ENCODE results near the gene SIX1.

The SIX1 gene

GRCh38 chr14:60657456-60658210, 8.4 kb upstream of the SIX1 start:
- no peak overlapping the region for H3K27ac ChIP-seq (ENCODE audit: low read depth, low read length)
- H2BK15ac ChIP-seq (replicated peaks; ENCODE audit: low read depth), result peak overlapping the region; percentile 89

GRCh38 chr14:60656686-60657455, 7.6 kb upstream of the SIX1 start:
- Histone ChIP-seq H2BK120ac (ENCODE audit: low read depth, low read length) (no peak overlapping the region), H3K27me3 (ENCODE audit: insufficient read depth, low read length, poor library complexity) (peaks cover 45% of the 10 kb centered on the region), H4K8ac (ENCODE audit: low read depth, low read length) (no peak overlapping the region), H3K4me1 (ENCODE audit: control insufficient read depth, low read depth, low read length) (peaks cover 8% of the 10 kb centered on the region), H3K27ac (ENCODE audit: low read depth, low read length) (no peak overlapping the region), H3K36me3 (ENCODE audit: control insufficient read depth, insufficient read depth, low read length) (no peaks in the 10 kb centered on the region), H4K5ac (ENCODE audit: low read length) (no peak overlapping the region), H3K56ac (ENCODE audit: low read length) (peak overlapping the region; percentile 81), H3K79me1 (ENCODE audit: low read length) (no peaks in the 10 kb centered on the region), H3K4me3 (ENCODE audit: low read length) (peak overlapping the region; percentile 59), H3K4ac (ENCODE audit: low read depth, low read length) (no peak overlapping the region), H3K79me2 (ENCODE audit: control insufficient read depth, insufficient read depth, low read length) (no peaks in the 10 kb centered on the region), H3K18ac (ENCODE audit: low read length) (peak overlapping the region; percentile 54), H3K23ac (ENCODE audit: low read length) (no peak overlapping the region), H3K9ac (ENCODE audit: low read length) (peak overlapping the region; percentile 74), H2BK15ac (replicated peaks; ENCODE audit: low read depth) (peak overlapping the region; percentile 89), H2BK5ac (ENCODE audit: low read length) (no peak overlapping the region), H3K4me2 (ENCODE audit: low read length) (peak overlapping the region; percentile 94), H2AK5ac (ENCODE audit: low read length) (no peak overlapping the region)
- peak; percentile 82 for DNase-seq
- no CpG with 5 or more reads among the region's 75 CpGs for WGBS (ENCODE audit: extremely low coverage, insufficient coverage, low lambda C conversion rate)

More at GRCh38 chr14:60657456-60658210, 8.4 kb upstream of the SIX1 start:
- Histone ChIP-seq H4K8ac (ENCODE audit: low read depth, low read length) (no peak overlapping the region), H3K18ac (ENCODE audit: low read length) (peak overlapping the region; percentile 9), H3K4ac (ENCODE audit: low read depth, low read length) (no peak overlapping the region), H2BK5ac (ENCODE audit: low read length) (no peak overlapping the region), H2AK5ac (ENCODE audit: low read length) (no peak overlapping the region), H3K36me3 (ENCODE audit: control insufficient read depth, insufficient read depth, low read length) (no peaks in the 10 kb centered on the region), H3K56ac (ENCODE audit: low read length) (peak overlapping the region; percentile 81), H2BK120ac (ENCODE audit: low read depth, low read length) (no peak overlapping the region), H4K5ac (ENCODE audit: low read length) (no peak overlapping the region), H3K9ac (ENCODE audit: low read length) (peak overlapping the region; percentile 74), H3K79me1 (ENCODE audit: low read length) (no peaks in the 10 kb centered on the region), H3K27me3 (ENCODE audit: insufficient read depth, low read length, poor library complexity) (peaks cover 37% of the 10 kb centered on the region), H3K79me2 (ENCODE audit: control insufficient read depth, insufficient read depth, low read length) (no peaks in the 10 kb centered on the region), H3K4me2 (ENCODE audit: low read length) (peak overlapping the region; percentile 94), H3K23ac (ENCODE audit: low read length) (no peak overlapping the region), H3K4me3 (ENCODE audit: low read length) (peak overlapping the region; percentile 59), H3K4me1 (ENCODE audit: control insufficient read depth, low read depth, low read length) (peaks cover 8% of the 10 kb centered on the region)
- peak; percentile 58 for DNase-seq
- WGBS (ENCODE audit: extremely low coverage, insufficient coverage, low lambda C conversion rate), result no CpG with 5 or more reads among the region's 47 CpGs

DNA sequence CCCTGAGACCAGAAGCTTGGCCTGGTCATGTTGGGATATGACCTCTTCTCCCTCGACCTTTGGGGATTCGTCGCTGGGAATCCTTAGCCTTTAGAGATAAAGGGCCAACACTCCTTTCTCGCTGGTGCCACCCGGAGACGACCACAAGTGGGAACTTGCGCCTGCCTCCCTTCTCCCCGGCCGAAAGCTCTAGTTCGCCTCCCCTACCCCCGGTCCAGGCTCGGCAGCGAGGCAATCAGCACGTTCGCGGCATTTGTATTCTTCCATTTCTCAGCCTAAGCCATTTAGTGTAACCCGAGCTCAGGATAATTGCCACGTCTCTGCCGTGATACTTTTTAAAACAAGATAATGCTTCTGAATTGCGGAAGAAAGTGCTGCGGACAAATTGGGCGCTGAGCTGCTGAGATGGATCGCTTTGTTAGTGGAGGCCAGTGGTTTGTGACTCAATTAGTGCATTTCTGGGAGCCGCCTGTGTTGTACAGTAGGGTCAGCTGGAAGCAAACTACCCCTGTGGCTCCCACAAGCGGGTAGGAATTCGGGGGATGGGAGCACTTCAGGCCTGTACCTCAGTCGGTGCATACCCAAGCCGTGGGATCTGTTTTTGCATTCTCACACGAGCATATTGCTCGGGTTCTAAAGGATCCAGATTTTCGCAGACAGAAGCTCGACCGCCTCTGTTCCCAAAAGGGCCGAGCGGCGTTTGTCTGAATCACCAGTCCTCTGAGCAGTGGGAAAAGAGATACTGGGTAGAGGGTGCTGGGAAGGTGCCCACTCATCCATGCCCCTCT, 6.8 kb upstream of the SIX1 start:
- H2BK5ac ChIP-seq (ENCODE audit: low read length), result no peak overlapping the region
- peak overlapping the region; percentile 74 for H3K9ac ChIP-seq (ENCODE audit: low read length)
- no peak overlapping the region for H4K8ac ChIP-seq (ENCODE audit: low read depth, low read length)
- H3K4me2 ChIP-seq (ENCODE audit: low read length), result peak overlapping the region; percentile 94
- no peak overlapping the region for H3K27ac ChIP-seq (ENCODE audit: low read depth, low read length)
- H3K4ac ChIP-seq (ENCODE audit: low read depth, low read length), result no peak overlapping the region
- H3K27me3 ChIP-seq (ENCODE audit: insufficient read depth, low read length, poor library complexity), result peaks cover 53% of the 10 kb centered on the region
- H3K18ac ChIP-seq (ENCODE audit: low read length), result no peak overlapping the region
- no peak overlapping the region for H4K5ac ChIP-seq (ENCODE audit: low read length)
- peak; percentile 63 for DNase-seq
- peaks cover 8% of the 10 kb centered on the region for H3K4me1 ChIP-seq (ENCODE audit: control insufficient read depth, low read depth, low read length)
- H2AK5ac ChIP-seq (ENCODE audit: low read length), result no peak overlapping the region
- no peaks in the 10 kb centered on the region for H3K79me2 ChIP-seq (ENCODE audit: control insufficient read depth, insufficient read depth, low read length)
- peak overlapping the region; percentile 48 for H3K23ac ChIP-seq (ENCODE audit: low read length)
- no peak overlapping the region for H2BK15ac ChIP-seq (replicated peaks; ENCODE audit: low read depth)
- peak overlapping the region; percentile 81 for H3K56ac ChIP-seq (ENCODE audit: low read length)
- WGBS (ENCODE audit: extremely low coverage, insufficient coverage, low lambda C conversion rate), result no CpG with 5 or more reads among the region's 36 CpGs
- no peaks in the 10 kb centered on the region for H3K36me3 ChIP-seq (ENCODE audit: control insufficient read depth, insufficient read depth, low read length)
- peak overlapping the region; percentile 25 for H3K4me3 ChIP-seq (ENCODE audit: low read length)
- no peak overlapping the region for H2BK120ac ChIP-seq (ENCODE audit: low read depth, low read length)
- H3K79me1 ChIP-seq (ENCODE audit: low read length), result no peaks in the 10 kb centered on the region

- H3K56ac ChIP-seq (ENCODE audit: low read length), result no peak overlapping the region
Measured at GRCh38 chr14:60655119-60655897, 6.0 kb upstream of the SIX1 start.

DNA sequence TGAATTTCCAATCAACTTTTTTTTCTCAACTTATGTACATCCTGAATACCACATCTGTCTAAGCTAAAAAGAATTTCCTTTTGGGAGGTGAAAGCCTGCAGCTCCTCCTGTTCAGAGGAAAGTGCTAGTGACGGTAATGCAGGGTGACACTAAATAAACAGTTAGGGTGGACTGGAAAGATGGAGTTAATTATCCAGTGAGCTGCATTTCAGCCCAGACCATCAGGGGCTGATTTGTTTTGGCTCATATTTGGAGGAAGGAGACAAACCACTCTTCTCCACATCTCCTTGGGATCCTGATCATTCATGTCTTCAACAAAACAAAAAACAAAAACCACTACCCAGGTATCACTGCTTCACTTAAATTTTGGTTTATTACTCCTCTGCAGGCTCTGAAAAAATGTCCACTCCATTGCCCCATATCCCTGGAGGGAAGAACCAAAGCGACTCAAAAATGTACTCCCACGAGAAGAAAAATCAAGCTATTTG, 5.1 kb upstream of the SIX1 start:
- Histone ChIP-seq H2AK5ac (ENCODE audit: low read length) (no peak overlapping the region), H4K8ac (ENCODE audit: low read depth, low read length) (no peak overlapping the region), H3K56ac (ENCODE audit: low read length) (no peak overlapping the region), H3K18ac (ENCODE audit: low read length) (no peak overlapping the region), H2BK15ac (replicated peaks; ENCODE audit: low read depth) (no peak overlapping the region), H2BK120ac (ENCODE audit: low read depth, low read length) (no peak overlapping the region), H3K4me3 (ENCODE audit: low read length) (no peak overlapping the region), H4K5ac (ENCODE audit: low read length) (no peak overlapping the region), H3K27me3 (ENCODE audit: insufficient read depth, low read length, poor library complexity) (peaks cover 63% of the 10 kb centered on the region), H3K4me1 (ENCODE audit: control insufficient read depth, low read depth, low read length) (peaks cover 17% of the 10 kb centered on the region), H3K79me2 (ENCODE audit: control insufficient read depth, insufficient read depth, low read length) (no peaks in the 10 kb centered on the region), H3K9ac (ENCODE audit: low read length) (no peak overlapping the region), H3K4ac (ENCODE audit: low read depth, low read length) (no peak overlapping the region), H3K36me3 (ENCODE audit: control insufficient read depth, insufficient read depth, low read length) (no peaks in the 10 kb centered on the region), H3K4me2 (ENCODE audit: low read length) (no peak overlapping the region), H3K23ac (ENCODE audit: low read length) (no peak overlapping the region), H3K27ac (ENCODE audit: low read depth, low read length) (no peak overlapping the region), H2BK5ac (ENCODE audit: low read length) (no peak overlapping the region), H3K79me1 (ENCODE audit: low read length) (no peaks in the 10 kb centered on the region)
- DNase-seq, result no peak
- no CpG with 5 or more reads among the region's 3 CpGs for WGBS (ENCODE audit: extremely low coverage, insufficient coverage, low lambda C conversion rate)

More at GRCh38 chr14:60655119-60655897, 6.0 kb upstream of the SIX1 start:
- H3K4me2 ChIP-seq (ENCODE audit: low read length), result peak overlapping the region; percentile 94
- H3K27ac ChIP-seq (ENCODE audit: low read depth, low read length), result no peak overlapping the region
- no peaks in the 10 kb centered on the region for H3K79me1 ChIP-seq (ENCODE audit: low read length)
- no CpG with 5 or more reads among the region's 29 CpGs for WGBS (ENCODE audit: extremely low coverage, insufficient coverage, low lambda C conversion rate)
- no peaks in the 10 kb centered on the region for H3K36me3 ChIP-seq (ENCODE audit: control insufficient read depth, insufficient read depth, low read length)
- H3K4me1 ChIP-seq (ENCODE audit: control insufficient read depth, low read depth, low read length), result peaks cover 10% of the 10 kb centered on the region
- no peak overlapping the region for H2AK5ac ChIP-seq (ENCODE audit: low read length)
- no peak overlapping the region for H3K23ac ChIP-seq (ENCODE audit: low read length)
- H4K5ac ChIP-seq (ENCODE audit: low read length), result no peak overlapping the region
- no peaks in the 10 kb centered on the region for H3K79me2 ChIP-seq (ENCODE audit: control insufficient read depth, insufficient read depth, low read length)
- no peak overlapping the region for H3K4ac ChIP-seq (ENCODE audit: low read depth, low read length)
- H4K8ac ChIP-seq (ENCODE audit: low read depth, low read length), result no peak overlapping the region
- peak; percentile 63 for DNase-seq
- H3K27me3 ChIP-seq (ENCODE audit: insufficient read depth, low read length, poor library complexity), result peaks cover 56% of the 10 kb centered on the region
- H2BK5ac ChIP-seq (ENCODE audit: low read length), result no peak overlapping the region
- H2BK120ac ChIP-seq (ENCODE audit: low read depth, low read length), result no peak overlapping the region
- H3K4me3 ChIP-seq (ENCODE audit: low read length), result no peak overlapping the region
- H3K18ac ChIP-seq (ENCODE audit: low read length), result no peak overlapping the region
- no peak overlapping the region for H3K9ac ChIP-seq (ENCODE audit: low read length)
- H2BK15ac ChIP-seq (replicated peaks; ENCODE audit: low read depth), result no peak overlapping the region
